NCI-H82 treated with DMSO at 0.1 percent for 48 hours (cell line): ENCODE results near the gene NRXN2.

Experiments
- DNase-seq: peaks from one replicate; lab custom pipeline; 2025; ENCODE audit not compliant: unreplicated experiment; lab: John Stamatoyannopoulos, UW

Gene NRXN2

DNA sequence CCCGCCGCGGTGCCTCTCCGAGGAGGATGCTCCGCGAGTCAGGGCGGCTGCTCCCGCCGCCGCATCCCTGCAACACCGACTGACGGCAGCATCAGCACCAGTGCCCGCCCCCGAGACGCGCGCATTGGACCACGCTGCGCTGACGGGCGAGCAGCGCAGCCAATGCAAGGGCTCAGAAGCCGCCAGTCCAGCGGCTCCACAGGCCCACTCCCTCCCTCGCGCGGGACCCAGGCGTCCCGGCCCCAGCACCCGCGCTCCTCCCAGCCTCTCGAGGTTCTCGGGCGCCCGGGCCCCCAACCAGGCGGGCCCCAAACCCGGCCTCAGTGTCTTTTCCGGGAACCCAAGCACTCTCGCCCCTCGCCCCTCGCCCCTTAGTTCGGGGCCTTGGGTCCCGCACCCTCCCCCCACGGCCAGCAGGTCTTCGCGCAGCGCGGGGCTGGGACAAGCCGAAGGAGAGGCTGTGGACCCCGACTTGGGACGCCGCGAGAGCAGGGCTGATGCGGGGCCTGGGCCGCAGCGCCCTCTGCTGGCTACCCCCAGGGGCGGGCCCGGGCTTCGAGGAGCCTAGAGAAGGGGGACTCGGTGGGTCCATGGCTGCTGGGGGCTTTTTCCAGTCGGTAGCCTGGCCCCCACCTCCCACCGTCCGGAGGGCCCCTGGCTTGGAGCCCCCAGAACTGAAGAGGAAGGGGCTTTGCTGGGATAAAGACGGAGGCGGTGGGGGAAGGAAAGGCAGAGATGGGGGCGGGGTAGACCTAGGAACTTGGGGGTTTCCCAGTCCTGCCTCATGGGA is at the start of gene NRXN2:
Gene NRXN2, minus strand, starts transcription at position 81 of the 790 bp plus-strand sequence. CDS start 9,498 bp downstream, outside the sequence.
- DNase-seq: peak; percentile 30

DNA sequence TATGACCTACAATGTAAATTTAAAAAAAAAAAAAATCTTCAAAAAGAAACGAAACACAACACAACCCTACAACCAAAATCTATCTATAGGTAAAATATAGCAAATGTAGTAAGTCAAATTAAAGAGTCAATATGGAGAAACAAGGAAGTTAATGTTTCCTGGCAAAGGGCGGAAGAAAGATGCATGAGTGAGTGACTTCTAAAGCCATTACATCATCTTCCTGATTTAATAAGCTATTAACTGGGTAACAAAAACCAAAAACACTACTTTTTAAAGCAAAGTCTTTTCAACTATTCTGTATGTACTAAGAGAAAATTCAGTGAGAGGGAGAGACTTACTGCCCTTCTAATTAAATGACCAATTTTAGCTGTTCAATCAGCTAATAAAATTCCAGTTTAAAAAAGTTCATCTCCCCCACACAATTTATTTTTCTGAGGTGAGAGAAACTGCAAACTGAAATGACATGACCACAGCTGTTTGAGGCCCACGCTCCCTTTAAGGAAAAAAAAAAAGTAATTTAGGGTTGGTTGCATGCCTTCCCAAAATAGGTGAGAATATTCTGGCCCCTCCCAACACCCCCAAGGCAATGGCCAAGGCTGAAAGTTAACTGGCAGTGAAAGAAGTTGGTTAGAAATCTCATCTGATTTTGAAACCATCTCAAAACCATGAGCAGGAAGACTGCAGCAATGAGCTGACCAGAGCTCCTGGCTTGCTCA is 49.5 kb upstream of the NRXN2 start:
- no peak for DNase-seq

DNA sequence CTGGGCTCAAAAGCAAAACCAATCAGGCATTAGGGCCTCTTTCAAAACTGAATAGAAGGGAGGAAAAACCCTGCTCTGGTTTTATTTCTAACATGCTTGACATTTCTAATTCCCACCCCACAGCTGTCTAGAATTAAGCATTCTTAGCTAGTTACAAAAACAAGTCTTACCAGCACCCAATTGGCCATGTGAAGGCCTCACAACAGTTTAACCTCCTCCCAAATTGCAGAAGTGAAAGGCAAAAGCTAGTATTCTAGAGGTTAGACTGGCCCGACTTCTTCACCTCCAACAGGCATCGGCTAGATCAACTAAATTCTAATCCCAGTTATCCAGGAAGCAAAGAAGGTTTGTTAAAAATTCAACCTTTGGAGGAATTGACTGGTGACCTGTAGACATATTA is 48.9 kb upstream of the NRXN2 start:
- DNase-seq: no peak

DNA sequence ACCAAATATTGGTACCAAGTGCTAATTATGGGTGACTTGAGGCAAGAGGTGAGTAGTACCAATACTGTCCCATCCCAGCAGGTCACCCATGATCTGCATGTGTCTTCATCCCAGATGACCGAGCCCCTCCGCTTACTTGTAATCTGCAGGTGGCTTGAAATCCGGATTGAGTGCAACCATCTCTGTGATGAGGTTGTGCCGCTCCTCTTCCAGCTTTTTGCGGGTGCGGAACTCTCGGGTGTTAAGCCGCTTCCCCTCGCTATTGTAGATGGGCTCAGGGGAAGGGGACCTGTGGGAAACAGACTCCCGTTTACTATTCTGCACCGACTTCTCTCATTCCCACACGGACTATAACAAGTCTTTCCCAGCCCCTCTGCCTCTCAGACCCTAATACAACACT is 47.1 kb upstream of the NRXN2 start:
- DNase-seq: no peak

DNA sequence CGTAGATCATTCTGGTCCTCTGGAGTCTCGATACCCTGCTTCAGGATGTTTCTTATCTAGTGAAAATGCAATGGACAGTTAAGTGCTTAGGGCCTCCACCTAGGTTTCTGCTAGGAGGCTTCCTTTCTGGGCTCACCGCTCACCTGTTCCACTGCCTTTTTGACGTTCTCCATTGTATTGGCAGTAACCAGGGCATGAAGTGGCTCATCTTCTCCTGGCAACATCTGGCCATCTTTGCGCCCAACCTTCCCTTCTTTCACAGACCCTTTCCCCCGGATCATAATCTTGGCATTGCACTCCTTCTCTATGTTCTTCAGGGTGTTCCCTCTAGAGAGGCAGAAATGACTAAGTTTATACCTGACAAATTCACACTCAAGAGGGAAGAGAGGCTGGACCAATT is 46.3 kb upstream of the NRXN2 start:
- no peak for DNase-seq

DNA sequence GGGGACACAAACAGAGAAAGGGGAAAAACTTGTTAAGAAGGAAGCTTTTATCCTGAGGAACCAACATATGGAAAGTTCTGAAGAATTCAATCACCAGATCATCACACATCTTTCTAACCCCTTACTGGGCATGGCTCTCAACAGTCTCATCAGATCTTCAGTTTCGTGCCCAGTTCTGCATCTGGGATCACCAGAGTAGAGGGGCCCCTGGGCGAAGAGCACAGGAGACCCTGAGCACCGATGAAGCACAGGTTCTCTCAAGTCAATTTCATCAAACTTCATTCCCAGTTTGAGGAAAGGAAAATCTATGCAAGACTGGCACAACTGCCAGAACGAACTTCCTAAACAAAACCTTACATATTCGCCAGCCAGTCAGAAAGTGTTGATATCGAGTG is 45.3 kb upstream of the NRXN2 start:
- no peak for DNase-seq

DNA sequence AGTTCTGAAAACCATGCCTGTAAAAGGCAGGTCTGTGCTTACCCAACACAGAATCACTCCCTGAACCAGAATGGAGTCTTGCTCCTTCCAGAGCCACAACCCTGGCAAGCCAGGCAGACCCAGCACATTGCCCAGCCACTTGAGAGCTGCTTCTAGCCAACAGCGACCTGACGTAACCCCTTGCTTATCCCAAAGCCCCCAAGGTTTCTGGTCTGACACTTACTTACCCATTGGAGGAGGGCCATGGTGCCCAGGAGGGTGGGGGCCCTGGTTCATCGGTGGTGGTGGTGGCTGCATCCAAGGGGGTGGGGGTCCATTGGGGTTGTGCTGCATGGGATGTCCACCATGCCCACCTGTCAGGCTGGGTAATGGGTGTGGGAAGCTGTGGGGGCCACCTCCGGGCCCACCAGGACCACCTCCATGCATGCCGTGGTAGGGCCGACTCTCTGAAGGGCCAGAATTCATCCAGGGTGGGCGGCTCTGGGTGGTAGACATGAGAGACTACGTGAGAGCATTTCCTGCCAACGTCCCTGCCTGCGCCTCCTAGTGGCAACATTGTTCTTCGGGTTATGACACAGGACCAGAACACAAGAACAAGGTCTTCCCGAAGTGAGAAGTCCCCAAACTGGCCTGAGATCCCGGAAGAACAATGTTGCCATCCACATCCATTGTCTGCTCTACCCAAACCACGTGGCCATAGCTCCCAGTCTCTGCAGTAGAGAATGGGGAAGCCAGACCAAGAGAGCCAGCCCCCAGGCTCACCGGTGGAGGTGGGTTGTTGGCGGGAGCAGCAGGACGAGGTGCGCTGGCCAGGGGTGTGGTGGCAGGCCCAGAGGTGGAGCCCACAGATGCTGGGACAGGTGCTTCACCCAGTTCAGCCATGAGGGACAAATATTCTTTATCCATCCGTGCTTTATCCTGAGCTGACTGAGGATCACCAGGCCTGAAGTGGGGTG is 44.6 kb upstream of the NRXN2 start:
- DNase-seq: no peak

DNA sequence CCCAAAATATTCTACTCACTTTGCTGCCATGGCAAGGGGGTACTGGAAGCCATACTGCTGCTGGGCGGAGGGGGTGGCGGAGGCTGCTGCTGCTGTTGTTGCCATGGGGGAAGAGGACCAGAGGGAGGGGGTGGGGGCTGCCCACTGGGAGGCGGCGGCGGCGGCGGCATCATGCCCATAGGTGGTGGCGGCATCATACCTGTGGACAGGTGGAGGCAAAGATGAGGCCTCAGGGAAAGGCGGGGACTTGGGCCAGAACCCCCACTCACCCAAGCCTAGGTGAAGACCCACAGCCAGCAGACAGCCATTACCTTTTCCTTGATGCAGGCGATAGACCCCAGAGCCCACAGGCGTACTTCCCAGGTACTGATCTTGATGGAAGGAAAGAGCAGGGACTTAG is 43.9 kb upstream of the NRXN2 start:
- no peak for DNase-seq

DNA sequence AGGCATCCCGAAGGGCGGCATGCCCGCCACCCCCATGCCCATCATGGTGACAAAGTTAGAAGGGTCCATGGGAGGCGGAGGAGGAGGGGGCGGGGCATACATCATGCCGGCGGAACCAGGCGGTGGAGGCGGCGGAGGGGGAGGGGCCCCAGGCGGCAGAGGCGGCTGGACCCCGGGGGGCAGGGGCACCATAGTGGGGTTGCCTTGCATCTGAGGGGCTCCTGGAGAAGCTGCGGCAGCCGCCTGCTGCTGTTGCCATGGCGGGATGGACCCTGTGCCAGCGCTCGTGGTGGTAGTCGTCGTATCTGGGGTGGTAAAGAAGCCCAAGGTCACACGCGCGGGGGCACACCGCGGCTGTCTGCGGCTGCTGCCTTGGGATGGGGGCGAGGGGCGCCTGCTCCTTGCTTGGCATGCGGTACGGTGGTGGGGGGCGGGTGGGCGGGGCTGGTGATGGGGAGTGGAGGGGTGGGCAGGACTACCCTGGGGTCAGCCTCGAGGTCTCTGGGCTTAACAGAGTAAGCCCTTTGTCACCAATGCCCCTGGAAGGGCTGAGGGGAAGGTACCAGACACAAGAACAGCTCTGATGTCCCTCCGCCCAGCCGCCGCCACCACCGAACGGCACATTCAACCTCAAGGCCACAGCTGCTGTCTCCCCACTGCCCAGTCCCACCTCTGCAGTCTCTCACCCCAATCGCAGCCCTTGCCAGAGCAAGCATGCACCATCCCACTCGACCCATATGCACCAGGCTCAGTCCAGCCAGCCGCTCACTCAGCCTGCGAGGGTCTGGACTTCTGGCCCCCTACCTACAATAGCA is 43.1 kb upstream of the NRXN2 start:
- no peak for DNase-seq

DNA sequence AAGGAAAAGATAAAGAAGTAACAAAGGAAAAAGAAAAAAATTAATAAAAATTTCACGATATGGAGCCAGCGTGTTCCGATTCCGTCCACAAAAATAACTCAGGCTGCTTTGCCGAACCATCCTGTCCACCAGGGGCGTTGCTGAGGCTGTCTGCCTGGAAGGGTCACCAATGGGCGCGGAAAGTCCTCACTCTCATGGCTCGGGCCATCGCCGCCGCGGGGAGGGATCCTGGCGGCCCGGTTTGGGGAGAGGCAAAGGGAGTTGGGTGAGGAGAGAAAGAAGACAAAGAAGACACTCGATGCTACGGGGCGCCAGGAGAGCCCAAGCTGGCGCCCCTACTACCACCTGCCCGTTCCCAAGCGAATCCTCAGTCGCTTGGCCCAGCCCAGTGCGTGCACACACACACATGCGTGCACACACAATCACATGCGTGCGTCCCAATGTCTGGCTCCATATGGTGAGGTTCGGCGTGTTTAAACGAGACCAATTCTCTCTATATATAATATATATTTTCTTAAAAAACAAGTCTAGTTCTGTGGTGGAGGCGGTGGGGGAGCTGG is 42.4 kb upstream of the NRXN2 start:
- no peak for DNase-seq

DNA sequence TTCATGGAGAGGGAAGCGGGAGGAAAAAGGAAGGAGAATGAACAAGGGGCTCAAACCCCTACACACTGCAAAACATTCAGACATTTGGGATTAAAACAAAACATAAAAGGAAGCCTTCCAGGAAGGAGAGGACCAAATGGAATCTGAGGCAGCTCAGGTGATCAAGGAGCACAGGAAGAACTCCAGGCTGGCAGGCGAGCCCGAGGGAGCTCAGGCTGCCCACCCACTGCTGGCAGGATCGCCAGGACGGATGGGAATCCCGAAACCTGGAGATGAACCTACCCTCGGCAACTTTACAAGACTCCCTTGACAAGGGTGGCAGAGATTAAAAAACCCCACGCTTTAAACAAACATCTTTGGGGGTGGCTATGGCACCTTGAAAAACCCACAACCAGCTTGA is 41.8 kb upstream of the NRXN2 start:
- DNase-seq: no peak

DNA sequence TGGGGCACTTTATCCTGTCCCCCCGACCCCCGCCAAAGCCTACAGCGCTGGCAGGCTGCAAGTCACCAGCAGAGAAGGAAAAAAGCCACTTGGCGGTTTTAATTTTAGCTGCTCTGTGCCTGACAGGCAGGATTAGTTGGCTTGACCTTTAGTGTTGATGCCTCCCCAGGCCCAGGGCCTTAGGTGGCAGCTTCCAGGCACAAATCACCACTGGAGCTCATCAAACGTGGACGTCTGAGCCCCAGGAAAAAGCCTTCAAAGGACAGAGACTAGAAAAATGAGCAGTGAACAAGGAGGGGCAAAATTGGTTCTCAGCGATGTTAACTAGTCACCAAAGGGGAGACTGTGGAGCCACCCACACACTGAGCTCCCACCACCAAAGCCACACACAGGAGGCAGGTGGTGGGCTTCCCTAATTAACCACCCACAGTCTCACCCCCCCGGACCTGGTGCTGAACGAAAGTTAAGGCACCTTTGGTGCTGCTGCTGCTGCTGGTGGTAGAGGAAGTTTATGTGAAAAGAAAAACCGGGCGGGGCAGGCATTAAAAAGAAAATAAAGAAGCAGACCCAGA is 41.1 kb upstream of the NRXN2 start:
- DNase-seq: no peak

DNA sequence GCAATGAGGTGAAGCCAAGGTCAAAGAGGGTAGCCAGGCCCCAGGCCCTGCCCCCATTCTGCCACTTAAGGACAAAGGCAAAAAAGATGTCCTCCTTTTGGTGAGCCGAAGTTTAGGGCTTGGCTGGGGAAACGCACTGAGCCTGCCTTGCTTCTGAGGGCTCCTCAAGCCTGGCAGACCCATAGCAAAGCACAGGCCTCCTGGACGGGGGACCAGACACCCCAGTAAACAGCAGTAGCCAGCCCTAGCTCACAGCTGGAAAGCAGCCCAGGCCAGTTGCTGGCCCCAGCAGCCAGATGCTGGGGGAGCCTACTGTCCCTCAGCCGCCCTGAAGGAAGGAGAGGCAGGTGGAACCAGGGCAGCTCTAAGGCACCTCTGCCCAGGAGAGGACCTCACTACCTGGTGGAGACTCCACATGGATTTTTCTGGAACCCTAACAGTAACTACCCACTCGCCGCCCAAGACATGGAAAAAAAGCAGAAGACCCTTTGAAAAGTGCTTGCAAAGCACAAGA is 40.6 kb upstream of the NRXN2 start:
- no peak for DNase-seq

DNA sequence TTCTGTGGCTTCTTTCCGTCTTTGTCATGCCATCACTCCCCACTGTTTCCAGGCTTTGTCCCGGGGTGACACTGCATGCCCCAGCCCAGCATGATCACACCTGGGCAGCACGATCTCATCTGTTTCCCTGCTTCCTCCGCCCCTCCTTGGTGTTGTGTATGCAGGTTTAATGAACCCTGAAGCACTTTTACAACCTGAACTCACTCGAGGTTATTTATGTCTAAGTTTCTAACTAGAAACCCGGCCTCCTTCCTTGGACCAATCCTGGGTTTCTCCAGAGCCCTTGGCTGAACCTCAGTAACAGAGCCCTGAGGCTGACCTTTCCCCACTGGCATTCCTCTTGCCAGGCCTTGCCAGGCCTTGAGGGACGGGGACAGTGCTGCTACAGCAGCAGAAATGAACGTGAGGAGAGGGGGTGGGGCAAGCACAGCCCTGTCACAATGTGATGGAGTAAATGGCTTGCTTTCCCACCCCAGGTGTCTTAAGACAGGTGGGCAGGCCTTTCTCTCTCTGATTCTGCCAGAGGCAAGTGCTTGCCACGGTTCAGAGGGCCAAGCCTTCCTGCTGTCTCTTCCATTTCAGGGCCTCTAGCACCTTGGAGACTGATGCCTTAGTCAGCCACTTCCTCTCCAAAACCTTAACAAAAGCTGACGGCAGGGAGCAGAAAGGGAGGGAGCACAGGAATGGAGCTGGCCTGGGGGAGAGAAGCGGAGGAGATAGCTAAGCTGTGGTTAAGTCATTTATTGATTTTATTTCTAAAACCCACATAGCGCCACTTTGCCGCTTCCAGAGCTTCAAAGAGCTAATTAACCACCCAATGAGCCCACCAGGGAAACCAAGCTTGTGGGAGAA is 39.9 kb upstream of the NRXN2 start:
- DNase-seq: no peak

DNA sequence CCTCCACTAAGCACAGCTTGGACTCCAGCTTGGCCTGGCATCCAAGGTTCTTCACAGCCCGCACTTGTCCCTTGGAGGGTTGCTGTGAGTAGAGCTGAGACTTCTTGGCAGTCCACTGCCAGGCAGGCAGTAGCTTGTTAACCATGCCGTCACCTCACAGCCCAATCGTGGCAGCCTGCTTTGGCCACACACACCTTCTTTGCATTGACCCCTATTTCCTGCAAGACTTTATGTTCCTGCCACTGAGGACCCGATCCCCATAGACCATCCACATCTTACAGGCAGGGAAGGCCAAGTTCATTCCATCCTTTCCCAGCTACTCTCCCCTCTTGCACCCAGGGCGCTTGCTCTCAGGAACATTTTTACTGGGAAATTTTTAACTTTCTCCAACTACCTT is 39.3 kb upstream of the NRXN2 start:
- DNase-seq: no peak

DNA sequence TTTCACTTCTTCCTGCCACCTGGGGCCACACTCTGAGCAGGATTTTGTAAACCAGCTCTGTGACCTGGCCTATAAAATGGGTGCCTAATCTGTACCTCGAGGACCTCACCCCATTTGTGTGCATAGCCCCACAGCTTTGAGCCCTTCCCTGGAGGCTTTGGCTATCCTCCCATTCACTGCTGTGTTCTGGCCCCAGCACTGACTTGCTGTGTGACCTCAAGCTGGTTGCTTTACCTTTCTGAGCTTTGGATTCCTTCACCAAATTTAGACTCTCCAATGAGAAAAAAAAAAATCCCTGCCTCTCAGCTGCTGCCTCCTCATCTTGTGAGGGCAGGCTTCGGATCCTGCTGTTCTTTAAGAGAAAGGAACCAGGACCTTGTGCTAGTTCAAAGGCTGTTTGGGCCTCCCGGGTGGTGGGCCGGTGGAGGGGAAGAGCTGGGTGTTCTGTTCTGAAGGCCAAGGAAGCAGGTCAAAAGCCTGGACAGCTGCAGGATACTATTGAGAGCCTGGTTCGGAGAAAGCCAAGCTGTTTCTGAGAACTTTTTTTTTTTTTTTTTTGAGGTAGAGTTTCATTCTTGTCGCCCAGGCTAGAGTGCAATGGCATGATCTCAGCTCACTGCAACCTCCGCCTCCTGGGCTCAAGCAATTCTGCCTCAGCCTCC is 37.9 kb upstream of the NRXN2 start:
- DNase-seq: no peak

DNA sequence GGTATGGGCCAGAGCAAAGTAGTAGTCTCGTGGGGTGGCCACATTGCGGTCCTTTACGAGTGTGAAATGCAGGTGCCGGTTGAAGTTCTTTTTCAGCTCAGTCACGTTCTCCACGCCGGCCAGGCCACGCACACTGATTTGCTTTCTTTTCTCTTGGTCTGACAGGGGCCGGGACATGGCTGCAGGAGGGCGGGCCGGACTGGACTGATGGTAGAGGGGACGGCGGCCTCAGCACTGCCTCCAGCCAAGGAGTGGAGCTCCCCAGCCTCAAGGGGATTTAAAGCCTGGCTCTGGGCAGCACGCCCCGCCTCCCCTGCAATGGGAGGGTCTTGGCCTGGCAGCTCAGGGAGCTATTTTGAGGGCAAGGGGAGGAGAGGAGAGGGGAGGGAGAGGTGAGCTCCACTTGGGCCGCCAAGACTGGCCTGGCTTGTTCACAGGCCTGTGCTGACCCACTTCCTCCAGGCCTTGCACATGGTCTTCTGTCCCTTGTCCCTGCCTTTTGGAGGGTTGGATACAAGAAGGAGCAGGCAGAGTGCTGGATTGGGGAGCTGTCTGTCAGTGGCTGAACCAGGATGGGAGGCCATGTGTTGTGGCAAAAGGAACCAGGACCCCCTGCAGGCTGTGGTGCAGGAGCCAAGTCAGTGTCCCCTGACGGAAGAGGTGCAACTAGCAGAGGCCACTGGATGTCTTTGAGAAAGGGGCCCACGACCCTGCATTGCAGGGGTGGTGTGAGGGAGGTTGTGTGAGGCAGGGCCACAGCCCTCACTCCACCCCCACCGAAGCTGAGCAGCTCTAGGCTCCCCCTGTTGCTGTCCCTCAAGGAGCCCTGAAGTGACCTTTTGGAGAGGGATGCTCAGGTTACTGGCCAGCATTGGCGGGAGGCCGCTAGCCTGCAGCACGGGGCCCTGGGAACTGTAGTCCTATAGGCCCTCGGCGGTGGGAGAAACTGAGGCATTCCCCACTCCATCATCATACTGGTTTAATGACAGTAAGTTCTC is 37.0 kb upstream of the NRXN2 start, which contains the start of gene PYGM:
Gene PYGM, minus strand, starts transcription at position 253 of the 998 bp plus-strand sequence. Its CDS starts 76 bp downstream, at position 177.
- no peak for DNase-seq
